ENCODE data around the gene DUSP5. TPM values are rescaled to one million over a fixed set of nuclear protein-coding genes. Genes with fewer than 3 reads are reported as not detected.
"Not testable (repeated sequence)": the region's sequence is repeated elsewhere in the genome, so short reads cannot be mapped to it uniquely, and the experiment has no call there.

DUSP5 gene
- total RNA-seq, result 18.9 and 21.6 TPM in 2 replicates

GRCh38 chr10:110497438-110498086 lies at the start of gene DUSP5:
TSS of gene DUSP5 (plus strand) at chr10:110497907. CDS start at chr10:110498122, 215 bp downstream.
- DNase-seq (ENCODE audit: low read depth, low spot score), result peak; percentile 79

GRCh38 chr10:110448682-110449418 lies 48.9 kb upstream of the DUSP5 start:
- DNase-seq (ENCODE audit: low read depth, low spot score), result no peak

- no peak for DNase-seq (ENCODE audit: low read depth, low spot score)
Observed at GRCh38 chr10:110455446-110455845, 42.3 kb upstream of the DUSP5 start.

GRCh38 chr10:110456046-110456445 lies 41.7 kb upstream of the DUSP5 start:
- peak; percentile 13 for DNase-seq (ENCODE audit: low read depth, low spot score)

GRCh38 chr10:110456523-110457091 lies 41.1 kb upstream of the DUSP5 start:
- no peak for DNase-seq (ENCODE audit: low read depth, low spot score)

GRCh38 chr10:110457851-110458250 lies 39.9 kb upstream of the DUSP5 start:
- no peak for DNase-seq (ENCODE audit: low read depth, low spot score)

GRCh38 chr10:110458266-110458920 lies 39.3 kb upstream of the DUSP5 start:
- no peak for DNase-seq (ENCODE audit: low read depth, low spot score)

- no peak for DNase-seq (ENCODE audit: low read depth, low spot score)
Observed at GRCh38 chr10:110459600-110459999, 38.1 kb upstream of the DUSP5 start.

- DNase-seq (ENCODE audit: low read depth, low spot score), result peak; percentile 24
Observed at GRCh38 chr10:110460111-110460809, 37.4 kb upstream of the DUSP5 start.

- no peak for DNase-seq (ENCODE audit: low read depth, low spot score)
Observed at GRCh38 chr10:110461088-110461487, 36.6 kb upstream of the DUSP5 start.

- no peak for DNase-seq (ENCODE audit: low read depth, low spot score)
Observed at GRCh38 chr10:110461530-110461929, 36.2 kb upstream of the DUSP5 start.

GRCh38 chr10:110462166-110463095 lies 35.3 kb upstream of the DUSP5 start:
- DNase-seq (ENCODE audit: low read depth, low spot score), result no peak

- not testable (repeated sequence) for DNase-seq (ENCODE audit: low read depth, low spot score)
Observed at GRCh38 chr10:110468258-110468657, 29.4 kb upstream of the DUSP5 start.

GRCh38 chr10:110470541-110470940 lies 27.2 kb upstream of the DUSP5 start:
- not testable (repeated sequence) for DNase-seq (ENCODE audit: low read depth, low spot score)

- no peak for DNase-seq (ENCODE audit: low read depth, low spot score)
Observed at GRCh38 chr10:110471566-110472139, 26.1 kb upstream of the DUSP5 start.

- DNase-seq (ENCODE audit: low read depth, low spot score), result no peak
Observed at GRCh38 chr10:110474017-110474416, 23.7 kb upstream of the DUSP5 start.

GRCh38 chr10:110474826-110475225 lies 22.9 kb upstream of the DUSP5 start:
- no peak for DNase-seq (ENCODE audit: low read depth, low spot score)

GRCh38 chr10:110475722-110476515 lies 21.8 kb upstream of the DUSP5 start:
- DNase-seq (ENCODE audit: low read depth, low spot score), result no peak

GRCh38 chr10:110479710-110480109 lies 18.0 kb upstream of the DUSP5 start:
- DNase-seq (ENCODE audit: low read depth, low spot score), result no peak
